Measurements from ENCODE around the gene APBB1. TPM values are rescaled to one million over a fixed set of nuclear protein-coding genes. Genes with fewer than 3 reads are reported as not detected.
"Not testable (repeated sequence)": the region's sequence is repeated elsewhere in the genome, so short reads cannot be mapped to it uniquely, and the experiment has no call there.

APBB1 gene
- total RNA-seq, 1 experiment from 2014 or later, result 5.2 TPM

DNA sequence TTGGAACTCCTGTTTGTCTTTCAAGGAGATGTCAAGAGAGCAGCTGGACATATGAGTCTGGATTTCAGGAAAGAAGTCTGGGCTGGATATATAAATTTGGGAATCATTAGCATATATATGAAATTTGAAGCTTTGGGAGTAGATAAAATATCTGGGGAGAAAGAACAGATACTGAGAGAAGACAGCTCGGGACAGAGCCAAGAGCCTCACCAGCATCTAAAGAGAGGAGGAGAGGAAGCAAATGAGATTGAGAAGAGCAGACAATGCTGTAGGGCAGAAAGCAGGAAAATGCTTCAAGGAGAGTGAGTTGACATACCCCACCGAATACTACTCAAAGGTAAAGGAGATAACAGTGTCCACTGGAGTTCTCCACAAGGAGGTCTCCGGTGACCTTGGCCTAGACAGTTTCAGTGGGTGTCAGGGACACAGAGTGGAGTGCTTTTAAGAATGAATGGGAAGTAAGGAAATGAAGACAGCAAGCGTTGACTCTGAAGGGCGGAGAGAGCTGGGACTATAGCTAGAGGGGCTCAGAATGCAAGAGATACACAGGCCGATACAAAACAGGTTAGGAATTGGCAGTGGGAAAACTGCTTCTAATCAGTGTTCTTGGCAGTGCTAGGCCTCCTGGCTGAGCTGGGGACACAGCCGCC is 862 bp downstream of the APBB1 start:
- DNase-seq (ENCODE audit: low spot score), result no peak

DNA sequence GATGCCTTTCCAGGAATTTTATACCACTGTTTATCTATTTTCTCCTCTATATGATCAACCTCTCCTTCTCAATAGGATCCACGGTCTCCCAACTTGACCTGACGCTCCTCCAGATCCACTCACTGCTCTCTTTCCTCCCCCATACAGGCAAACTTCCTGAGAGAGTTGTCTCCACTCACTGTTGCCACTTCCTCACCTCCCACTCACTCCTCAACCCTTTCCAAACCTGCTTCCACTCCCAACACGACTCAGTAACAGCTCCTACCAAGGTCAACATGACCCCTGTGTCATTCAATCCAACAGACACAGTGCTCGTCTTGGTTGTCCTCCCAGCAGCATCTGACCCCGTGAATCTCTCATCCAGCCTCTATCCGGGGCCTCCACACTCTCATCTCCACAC is 3.1 kb downstream of the APBB1 start:
- DNase-seq (ENCODE audit: low spot score), result no peak

DNA sequence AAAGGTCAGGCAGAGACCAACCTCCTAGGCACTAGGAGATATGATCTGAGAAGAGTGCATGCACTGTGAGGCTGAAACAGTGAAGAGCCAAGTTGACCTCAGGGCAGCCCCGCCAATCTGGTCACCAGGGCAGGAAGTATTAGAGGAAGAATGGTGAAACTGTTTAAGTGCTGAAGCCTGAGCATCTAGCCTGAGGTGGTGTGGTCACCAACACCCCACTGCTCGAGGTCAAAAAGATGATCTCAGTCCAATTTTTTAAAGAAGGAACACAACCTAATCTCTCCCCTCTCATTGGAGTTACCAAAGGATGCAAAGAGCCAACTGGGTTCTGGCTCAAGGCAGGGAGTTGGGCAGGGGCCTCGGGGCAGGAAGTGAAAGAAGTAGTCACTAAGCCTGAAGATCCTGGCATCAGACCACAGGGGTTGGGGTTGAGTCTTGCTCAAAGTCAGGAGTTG is 4.0 kb downstream of the APBB1 start:
- DNase-seq (ENCODE audit: low spot score), result no peak

DNA sequence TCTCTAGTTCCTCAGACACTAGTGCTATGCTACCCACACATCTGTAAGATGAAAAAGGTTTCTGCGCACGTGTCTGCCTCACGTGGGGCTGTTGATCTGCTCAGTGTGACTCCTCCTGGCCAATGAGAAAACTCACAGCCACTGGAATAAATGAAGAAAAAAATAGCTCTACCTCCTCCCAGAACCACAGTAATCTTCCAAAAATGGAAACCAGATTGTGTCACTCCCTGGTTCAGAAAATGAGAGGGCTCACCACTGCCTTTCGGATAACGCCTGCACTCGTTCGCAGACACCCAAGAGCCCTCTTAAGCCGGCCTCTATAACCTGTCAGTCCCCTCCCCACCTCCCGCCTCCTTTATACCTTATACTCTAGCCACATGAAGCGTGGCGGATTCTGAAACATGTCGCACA is 5.1 kb downstream of the APBB1 start:
- no peak for DNase-seq (ENCODE audit: low spot score)

DNA sequence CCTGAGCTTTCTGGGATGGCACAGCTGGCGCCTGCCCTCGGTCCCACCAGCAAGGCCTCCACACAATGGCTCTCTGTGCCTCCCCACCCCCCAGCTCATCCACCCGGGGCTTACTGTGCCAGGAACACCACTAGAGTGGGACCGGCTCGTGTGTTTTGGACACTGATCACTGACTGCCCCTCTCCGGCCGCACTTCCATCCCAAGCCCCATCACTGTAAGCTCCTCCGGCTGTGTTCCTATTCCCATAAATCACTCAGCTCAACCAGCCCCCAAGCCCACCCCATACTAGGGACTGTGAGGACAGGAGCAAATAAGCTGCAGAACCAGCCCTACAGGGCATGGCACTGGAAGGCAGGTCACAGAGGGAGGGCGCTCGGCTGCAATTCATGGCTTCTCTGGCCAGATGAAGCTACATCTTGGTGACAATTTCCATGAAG is 7.3 kb downstream of the APBB1 start:
- no peak for DNase-seq (ENCODE audit: low spot score)

DNA sequence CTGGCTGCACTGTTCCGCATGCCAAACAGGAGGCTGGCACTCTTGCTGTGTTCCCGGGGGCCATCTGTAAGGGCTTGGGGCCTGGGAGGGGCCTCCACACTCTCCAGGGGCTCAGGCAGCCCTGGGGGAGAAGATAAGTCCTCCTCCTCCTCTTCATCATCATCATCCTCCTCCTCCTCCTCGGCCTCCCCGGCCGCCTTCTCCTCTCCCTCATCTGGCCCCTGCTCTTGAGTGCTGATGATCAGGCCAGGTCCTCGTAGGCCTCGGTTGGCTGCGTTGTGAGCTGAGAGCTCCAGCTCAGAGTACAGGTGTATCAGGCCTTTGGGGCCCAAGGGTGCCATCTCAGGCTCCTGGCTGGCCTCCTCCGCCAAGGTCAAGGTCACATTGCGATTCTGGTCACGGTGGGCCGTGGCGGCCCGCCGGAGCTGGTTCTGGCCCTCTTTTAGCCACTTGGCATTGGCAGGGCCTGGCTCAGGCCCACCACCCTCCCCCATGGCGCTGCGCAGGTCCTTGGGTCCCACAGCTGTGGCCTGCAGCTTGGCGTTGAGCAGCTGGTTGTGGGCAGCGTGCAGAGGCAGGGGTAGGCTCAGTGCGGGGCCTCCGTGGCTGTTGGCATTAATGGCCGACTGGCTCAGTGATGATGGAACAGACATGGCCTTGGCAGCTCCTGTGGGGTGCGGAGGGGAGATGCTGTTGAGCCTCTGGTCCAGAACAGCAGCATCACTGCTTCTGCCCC is 8.0 kb downstream of the APBB1 start:
- DNase-seq (ENCODE audit: low spot score), result no peak

DNA sequence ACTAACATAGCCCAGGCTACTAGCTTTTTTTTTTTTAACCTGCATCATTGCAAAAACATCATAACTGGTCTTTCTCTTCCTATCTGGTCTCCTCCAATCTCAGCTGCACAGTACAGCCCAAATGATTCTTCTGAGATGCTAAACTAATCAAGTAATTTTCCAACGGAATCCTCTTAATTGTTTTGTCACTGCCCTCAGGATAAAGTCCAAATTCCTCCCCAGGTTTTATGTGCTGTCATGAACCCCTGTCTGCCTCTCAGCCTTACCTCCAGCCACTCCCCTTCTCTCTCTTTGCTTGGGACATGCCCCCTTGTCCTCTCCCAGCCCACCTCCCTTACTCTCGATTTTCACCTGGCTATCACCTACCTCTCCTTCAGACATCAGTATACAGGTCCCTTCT is 12.5 kb downstream of the APBB1 start:
- no peak for DNase-seq (ENCODE audit: low spot score)

DNA sequence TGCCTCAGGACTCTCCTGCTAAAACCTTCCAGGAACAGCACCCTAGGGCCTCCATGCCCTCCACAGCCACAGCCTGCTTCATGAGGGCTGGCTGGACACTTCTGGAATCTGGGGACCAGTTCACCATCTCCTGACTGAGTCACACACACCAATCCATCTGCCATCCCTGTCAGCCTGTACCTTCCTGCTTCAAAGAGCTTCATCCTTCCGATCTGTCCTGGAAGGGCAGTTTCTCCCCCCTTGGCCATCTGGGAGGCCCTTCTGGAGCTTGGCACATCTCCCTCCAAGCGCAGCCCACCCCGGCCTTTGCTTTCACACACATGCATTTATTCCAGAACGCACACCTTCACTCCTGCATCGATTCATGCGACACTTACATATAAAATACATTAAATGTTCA is 13.0 kb downstream of the APBB1 start:
- DNase-seq (ENCODE audit: low spot score), result no peak

DNA sequence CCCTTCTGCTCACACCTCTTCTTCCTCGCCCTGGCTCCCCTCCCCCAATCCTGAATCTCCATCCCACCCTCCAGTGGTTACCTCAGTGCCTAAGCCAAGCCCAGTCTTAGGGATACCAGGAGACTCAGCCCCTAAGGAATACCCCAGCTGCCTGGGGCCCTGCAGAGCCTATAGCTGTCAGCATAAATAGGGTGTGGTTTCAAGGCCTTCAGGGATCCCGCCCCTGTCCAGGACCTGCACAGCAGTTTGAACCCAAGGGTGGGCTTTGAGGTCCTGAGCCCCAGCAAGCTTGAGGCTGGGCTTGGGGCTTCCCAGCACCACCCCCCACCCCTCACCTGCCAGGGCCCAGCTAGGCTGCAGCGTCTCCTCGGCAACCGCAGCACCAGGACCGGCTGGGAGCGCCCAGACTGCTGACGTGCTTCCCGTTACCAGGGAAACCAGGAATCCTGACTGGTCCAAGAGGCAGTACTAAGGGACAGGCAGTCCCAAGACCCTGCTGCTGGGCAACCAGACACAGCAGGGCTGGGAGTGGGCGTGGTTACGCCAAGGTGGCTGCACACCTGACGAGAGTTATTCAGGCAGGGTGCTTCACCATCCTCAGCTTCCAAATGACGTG is 13.7 kb downstream of the APBB1 start:
- DNase-seq (ENCODE audit: low spot score), result no peak

DNA sequence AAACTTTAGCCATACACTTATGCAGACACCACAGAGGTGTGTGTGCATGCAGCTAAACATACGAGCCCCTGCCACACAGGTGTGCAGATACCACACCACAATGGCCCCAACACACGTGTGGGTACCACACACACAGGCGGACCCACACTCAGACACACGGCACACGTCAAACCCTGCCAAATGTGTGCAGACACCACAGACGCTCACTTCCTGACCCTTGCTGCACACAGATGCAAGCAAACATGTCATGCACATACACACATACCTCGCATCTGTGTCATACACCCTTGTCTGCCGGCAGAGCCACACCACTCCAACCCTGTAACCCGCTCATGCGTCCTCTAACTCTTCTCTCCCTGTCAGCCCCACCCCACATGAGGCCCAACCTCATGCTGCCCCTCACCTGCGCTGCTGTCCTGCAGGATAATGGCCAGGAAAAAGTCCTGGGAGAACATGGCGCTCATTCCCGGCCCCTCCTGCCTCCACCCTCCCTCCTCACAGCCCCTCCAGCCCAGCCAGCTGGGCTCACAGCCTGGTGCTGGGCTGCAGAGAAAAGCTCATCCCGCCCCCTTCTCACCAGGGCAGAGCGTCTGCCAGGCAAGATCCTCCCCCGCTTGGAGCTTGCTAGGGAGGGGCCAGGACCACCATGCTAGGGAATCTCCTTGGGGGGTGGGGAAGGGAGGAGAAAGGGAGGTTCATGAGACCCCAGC is 14.4 kb downstream of the APBB1 start:
- no peak for DNase-seq (ENCODE audit: low spot score)

DNA sequence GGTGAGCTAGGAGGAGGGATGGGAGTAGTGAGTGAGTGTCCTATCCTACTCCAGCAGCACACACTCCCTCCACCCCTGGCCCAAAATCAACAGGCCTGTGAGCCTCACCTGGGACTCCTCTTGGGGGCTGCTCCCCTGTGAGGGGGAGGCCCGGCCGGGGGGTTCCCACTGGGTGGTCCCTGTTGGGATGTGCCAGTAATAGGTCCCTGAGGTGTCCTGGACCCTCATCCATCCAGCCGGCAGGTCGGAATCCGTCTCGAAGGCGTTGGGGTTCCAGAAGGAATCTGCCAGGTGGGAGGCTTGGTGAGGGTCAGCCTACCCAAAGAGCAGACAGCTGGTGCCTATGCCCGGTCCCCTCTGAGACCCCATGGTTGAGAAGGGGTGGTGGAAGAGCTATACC is 15.4 kb downstream of the APBB1 start:
- no peak for DNase-seq (ENCODE audit: low spot score)

DNA sequence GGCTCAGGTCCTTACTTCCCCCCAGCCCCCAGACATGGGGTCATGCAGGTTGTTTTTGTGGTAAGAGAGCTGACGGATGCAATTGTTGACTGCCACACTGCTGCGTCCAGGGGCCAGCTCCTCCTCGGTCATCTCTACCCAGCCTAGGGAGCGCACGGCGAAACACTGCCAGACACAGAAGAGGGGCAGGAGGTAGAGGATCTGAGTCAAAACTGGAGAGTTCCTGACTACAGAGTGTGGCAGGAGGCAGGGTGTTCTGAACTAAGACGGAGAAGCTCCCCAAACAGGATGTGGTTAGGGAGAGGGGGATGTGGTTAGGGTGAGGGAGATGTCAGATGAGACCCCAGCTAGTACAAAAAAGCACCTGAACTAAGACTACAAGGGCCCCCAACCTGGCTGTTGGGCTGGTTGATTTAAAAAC is 16.3 kb downstream of the APBB1 start:
- DNase-seq (ENCODE audit: low spot score), result no peak

DNA sequence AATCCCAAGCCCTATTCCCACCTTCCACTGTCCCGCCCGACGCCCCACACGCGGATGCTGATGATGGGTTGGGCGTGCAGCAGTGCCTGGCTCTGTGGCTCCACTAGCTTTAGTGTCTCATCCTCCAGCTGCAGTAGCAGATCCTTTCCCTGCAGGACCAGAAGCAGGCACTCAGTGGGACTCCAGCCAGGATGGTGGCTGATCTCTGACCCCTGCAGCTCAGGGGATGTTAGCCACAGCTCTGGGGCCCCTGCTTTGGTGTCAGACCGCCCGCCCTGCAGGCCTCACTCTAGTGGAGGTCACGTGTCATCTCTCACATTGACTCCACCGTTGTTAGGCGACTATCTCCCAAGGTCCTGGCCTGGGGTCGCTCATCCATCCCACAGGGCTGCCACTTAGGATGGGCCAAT is 16.8 kb downstream of the APBB1 start:
- no peak for DNase-seq (ENCODE audit: low spot score)

DNA sequence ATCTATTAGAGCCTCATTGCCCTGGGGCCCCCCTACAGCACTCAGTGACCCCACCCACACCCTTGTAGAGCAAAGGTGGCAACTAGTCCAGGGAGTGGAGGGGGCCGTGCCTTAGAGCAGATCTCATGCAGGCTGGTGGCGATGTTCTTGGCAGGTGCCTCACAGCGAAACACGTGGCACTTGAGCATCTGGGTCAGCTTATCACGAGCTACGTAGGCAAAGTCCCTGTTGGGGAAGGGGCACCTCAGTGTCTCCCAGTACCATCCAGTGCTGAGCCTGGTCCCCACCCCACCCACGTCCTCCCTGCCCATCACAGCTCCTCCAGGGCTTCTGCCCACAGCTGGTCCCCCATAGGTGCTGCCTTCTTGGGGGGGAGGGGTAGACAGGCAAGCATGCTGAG is 17.4 kb downstream of the APBB1 start:
- DNase-seq (ENCODE audit: low spot score), result no peak

DNA sequence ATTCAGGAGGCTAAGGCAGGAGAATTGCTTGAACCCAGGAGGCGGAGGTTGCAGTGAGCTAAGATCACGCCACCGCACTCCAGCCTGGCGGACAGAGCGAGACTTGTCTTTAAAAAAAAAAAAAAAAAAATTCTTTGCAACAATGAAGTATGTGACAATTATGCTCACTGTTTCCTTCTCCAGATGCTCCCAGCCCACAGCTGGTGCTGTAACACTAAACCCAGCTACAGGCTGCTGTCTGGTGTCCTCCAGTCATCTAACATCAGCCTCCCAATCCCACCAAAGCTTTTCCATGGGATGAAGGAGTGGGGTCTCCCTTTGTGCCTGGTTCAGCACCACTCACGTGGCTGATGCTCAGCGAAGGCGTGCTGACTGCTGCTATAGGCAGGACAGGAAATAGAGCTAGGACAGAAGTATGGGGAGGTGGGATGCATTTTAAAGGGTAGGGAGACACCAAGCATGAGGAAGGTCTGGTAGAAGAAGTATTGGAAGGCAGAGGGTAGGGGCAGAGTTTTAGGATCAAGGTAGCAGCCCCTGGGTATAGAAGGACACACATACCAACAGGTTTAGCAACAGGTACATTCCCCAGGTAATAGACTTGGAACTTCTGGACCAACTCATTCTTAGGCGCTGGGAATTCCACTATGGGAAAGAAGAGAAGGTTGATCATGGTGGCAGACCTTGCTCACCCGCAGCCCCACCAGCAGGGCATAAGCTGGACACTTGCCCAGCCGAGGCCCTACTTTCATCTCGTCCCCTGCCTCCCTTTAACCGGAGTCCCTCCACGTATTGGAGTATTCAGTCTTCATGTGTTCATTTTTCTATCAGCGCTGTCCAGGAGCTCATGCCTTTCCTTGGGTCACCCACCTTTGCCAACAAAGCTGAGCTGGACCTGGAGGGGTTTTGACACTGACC is 18.2 kb downstream of the APBB1 start:
- no peak for DNase-seq (ENCODE audit: low spot score)

DNA sequence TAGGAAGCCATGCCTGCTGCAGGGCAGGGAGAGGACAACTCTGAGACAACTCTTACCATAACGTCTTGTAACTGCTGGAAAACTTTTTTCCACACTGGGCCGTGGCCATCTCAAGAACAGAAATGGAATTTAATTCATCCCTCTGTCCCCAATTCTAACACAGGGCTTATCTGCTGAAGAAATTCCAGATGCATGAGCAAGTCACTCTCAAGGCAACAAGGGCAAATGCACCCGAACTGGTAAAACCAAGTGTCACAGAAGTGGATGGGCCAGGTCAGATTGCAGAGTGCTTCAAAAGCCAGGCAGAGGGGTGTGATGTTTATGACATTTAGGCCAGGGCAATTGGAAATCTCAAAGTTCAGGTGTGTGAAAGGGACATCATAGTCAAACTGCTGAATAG is 21.3 kb downstream of the APBB1 start:
- no peak for DNase-seq (ENCODE audit: low spot score)

DNA sequence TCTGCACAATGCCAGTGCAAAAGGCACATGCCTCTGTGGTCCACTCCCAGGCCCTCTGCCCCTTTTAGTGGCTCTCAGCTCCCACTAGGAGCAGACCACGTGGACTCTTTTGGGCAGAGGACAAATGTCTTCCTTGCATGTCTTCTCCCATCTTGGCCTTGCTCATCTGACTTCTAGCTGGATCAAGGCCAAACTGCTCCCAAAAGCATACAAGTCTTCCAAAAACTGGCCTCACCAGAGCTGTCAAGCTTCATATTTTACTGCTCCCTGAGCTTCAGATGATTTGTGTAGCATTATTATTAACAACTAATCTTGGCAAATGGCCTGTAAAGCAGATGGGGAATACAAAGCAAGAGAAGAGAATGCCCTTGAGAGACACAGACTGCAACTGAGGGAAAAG is 21.7 kb downstream of the APBB1 start:
- no peak for DNase-seq (ENCODE audit: low spot score)

DNA sequence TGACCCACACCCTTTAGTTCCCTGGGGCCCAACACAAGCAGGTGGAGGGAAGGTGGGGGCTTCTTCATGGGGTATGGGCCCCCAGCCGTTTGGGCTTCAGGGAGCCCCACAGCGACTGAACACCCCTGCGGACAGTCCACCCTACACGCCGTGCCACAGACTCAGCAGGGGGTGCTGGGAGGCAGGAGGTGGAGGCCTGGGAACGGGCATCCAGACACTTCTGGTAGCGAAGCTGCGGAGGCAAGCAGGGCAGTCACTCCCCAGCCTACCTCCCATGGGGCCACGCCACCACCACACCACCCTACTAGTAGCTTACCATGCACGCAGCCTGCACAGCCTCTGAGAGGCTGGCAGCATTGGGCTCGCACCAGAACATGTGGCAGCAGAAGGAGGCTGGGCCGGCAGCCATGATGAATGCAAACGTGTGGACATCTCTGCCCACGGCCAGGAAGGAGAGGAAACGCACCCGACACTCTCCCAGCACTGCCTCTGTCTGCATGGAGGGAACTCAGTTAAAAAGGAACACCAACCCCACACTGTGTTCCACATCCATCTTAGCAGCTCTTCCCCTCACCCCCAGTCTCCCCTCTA is 23.3 kb downstream of the APBB1 start:
- no peak for DNase-seq (ENCODE audit: low spot score)

DNA sequence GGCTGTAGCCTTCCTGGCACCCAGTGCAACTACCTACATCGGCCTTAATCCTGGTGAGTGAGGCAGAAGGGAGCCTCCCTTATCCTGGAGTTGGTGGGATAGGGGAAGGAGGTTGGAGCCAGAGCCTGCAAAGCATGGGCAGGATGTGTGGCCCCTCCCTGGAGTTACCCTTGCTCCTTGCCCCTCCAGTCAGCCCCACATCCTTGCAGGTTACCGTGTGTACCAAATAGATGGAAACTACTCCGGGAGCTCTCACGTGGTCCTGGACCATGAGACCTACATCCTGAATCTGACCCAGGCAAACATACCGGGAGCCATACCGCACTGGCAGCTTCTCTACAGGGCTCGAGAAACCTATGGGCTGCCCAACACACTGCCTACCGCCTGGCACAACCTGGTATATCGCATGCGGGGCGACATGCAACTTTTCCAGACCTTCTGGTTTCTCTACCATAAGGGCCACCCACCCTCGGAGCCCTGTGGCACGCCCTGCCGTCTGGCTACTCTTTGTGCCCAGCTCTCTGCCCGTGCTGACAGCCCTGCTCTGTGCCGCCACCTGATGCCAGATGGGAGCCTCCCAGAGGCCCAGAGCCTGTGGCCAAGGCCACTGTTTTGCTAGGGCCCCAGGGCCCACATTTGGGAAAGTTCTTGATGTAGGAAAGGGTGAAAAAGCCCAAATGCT is 24.8 kb downstream of the APBB1 start:
- no peak for DNase-seq (ENCODE audit: low spot score)

DNA sequence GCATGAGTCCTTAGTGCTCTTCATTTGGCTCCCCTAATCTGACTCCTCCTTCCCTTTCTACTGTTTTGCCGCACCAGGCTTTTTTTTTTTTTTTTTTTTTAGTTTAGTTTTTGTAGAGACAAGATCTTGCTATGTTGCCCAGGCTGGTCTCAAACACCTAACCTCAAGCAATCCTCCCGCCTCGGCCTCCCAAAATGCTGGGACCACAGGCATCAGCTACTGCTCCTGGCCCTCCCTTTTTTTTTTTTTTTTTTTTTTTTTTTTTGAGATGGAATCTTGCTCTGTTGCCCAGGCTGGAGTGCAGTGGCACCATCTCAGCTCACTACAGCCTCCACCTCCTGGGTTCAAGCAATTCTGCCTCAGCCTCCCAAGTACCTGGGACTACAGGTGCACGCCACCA is 26.6 kb downstream of the APBB1 start:
- not testable (repeated sequence) for DNase-seq (ENCODE audit: low spot score)

Data from H4 (cell line).